GM21526 (cell line): ENCODE results near the gene POLR2E.
A peak's percentile ranks its signal among the peaks of the same experiment; 100 is the strongest.

Experiments
- ATAC-seq: cut with Tn5 transposase; IDR thresholded peaks from one replicate; pipeline ENCODE4 v1.9.1; 2021; ENCODE audit warnings: moderate library complexity; ENCODE audit not compliant: unreplicated experiment, low FRiP score

Gene POLR2E

DNA sequence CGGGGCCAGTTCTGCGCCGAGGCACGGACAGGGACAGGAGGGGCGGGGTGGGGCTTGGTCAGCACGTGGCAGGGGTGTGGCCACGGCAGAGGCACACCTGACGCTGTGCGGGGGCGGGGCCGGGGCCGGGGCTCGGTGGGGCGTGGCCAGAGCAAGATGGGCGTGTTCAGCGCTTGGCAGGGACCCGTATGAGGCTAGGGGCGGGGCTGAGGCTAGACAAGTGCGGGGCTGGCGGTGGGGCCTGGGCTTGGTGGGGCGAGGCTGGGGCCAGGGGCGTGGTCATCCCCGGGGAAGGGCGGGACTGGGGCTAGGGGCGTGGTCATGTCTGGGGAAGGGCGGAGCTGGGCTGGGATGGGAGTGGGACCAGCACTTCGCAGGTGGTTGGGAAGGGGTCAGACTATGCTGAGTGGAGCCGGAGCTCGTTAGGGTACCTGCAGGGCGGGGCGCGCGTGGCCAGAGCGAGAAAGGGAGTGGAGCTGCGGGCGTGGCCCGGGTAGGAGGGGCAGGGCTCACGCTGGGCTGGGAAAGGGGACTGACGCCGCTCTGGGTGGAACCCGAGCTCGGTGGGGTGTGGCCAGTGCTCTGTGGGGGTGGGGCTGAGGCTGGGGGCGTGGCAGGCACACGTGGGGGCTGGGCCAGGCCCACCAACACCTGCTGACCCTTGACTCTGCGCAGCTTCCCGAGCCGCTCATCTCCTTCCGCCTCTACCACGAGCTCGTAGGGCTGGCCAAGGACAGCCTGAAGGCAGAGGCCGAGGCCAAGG is 12.8 kb downstream of the POLR2E start:
- no peak for ATAC-seq

DNA sequence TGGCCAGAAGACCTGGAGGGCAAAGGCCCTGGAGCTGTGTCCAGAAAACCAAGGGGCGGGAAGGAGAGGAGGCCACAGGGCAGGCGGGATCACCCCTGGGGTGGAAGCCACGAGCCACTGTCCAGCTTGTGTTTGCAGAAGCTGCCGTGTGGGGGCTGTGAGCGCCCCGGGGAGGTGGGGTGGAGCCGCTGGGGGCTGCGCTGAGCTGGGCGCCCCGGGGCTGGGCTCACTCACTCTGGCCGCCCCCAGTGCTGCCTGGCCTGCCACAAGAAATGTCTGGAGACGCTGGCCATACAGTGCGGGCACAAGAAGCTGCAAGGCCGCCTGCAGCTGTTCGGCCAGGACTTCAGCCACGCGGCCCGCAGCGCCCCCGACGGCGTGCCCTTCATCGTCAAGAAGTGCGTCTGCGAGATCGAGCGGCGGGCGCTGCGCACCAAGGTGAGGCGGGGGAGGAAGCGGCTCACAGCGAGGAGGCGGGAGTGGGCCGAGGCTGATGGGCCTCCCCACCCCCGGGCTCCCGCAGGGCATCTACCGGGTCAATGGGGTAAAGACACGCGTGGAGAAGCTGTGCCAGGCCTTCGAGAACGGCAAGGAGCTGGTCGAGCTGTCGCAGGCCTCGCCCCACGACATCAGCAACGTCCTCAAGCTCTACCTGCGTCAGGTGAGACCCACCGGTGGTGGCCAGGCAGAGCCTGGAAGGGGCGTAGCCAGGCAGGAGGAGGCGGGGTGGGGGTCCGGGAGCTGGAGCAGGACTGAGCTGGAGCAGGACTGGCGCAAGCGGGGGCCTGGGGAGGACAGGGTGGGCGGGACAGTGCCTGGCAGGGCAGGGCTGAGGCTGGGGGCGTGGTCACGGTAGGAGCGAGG is 13.6 kb downstream of the POLR2E start:
- ATAC-seq = no peak

GRCh38 chr19:1080360-1081161 is 14.6 kb downstream of the POLR2E start:
- no peak for ATAC-seq

DNA sequence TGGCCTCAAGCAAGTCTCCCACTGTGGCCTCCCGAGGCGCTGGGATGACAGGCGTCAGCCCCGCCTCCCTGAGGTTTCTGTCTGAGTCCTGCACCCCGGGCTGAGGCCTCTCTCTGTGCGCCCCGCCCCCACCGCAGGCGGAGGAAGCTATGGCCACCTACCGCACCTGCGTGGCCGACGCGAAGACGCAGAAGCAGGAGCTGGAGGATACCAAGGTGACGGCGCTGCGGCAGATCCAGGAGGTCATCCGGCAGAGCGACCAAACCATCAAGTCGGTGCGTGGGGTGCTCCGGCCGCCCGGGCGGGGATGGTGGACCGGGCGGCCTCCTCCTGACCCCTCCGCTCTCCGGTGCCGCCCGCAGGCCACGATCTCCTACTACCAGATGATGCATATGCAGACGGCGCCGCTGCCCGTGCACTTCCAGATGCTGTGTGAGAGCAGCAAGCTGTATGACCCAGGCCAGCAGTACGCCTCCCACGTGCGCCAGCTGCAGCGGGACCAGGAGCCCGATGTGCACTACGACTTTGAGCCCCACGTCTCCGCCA is 15.5 kb downstream of the POLR2E start:
- no peak for ATAC-seq

DNA sequence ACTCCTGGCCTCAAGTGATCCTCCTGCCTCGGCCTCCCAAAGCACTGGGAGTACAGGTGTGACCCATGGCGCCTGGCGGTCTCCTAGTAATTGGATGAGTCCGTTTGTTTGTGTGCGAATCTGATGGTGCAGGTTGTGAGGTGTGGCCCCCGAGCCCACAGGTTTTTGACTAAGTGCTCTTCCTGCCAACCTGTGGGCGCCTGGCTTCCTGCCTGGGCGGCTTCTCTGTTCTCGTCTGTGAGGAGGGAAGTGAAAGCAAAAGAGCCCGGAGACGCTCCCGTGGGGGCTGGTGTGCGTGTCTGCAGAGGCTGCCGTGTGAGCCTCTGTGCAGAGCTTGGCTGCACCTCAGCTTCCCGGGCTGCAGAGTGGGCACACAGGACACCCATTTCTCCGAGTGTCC is 18.2 kb downstream of the POLR2E start:
- peak; percentile 49 for ATAC-seq

DNA sequence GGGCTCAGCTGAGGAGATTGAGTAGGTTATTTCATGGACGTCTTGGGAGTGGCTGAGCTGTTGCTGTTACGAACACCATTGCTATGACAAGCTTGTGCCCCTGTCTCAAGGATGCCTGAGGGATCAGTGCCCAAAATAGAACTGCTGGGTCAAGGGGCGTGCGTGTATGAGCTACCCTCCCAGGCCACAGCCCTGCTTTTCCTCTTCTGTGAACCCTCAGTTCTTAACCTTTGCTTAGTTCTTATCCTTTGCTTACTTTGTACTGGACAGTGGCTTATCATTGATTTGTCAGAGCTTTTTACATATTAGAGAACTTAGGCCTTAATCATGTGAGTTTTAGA is 19.2 kb downstream of the POLR2E start:
- no peak for ATAC-seq

DNA sequence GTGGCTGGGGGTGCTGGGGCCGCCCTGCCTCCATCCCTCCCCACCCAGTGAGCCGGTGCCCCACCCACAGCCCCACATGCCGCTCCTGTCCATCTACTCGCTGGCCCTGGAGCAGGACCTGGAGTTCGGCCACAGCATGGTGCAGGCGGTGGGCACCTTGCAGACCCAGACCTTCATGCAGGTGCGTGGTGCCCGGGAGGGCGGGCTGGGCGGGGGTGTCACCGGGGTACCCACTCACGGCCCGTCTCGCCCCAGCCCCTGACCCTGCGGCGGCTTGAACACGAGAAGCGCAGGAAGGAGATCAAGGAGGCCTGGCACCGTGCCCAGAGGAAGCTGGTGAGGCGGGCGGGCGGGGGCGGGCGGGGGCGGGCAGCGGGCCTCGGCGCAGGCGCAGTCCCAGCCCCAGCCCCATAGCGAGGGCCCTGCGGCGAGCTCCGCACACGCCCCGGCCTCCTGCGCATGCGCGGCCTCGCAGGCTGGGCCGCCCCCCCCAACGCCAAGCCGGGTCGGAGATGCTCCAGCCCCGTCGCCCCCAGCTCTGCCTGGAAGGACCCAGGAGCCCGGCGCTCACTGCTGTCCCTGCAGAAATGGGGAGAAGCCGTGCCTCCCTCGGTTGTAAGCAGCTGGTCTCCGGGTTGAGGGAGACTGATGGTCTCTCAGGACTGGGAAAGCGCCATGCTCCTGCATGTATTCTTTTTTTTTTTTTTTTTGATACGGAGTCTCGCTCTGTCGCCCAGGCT is 20.5 kb downstream of the POLR2E start:
- no peak for ATAC-seq

DNA sequence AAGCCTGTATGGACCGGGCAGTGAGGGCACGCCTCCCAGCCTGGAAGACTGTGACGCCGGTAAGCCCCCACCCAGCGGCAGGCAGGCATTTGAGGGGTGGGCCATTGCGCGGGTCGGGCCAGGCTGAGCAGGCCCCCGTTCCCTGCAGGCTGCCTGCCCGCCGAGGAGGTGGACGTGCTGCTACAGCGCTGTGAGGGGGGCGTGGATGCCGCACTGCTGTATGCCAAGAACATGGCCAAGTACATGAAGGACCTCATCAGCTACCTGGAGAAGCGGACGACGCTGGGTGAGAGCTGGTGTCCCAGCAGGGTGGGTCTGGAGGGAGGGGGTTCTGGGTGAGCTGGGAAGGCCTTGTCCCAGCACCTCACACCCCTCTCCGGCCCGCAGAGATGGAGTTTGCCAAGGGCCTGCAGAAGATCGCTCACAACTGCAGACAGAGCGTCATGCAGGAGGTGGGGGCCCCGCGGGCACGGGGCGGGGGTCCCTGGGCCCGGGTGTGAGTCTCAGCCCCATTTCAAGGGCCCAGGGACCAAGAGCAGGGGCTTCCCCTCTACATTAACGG is 21.1 kb downstream of the POLR2E start:
- no peak for ATAC-seq

- ATAC-seq = no peak
Measured at GRCh38 chr19:1073063-1073955, 21.9 kb downstream of the POLR2E start.

- no peak for ATAC-seq
Measured at GRCh38 chr19:1072371-1073015, 22.7 kb downstream of the POLR2E start.

- no peak for ATAC-seq
Measured at GRCh38 chr19:1070931-1071791, 24.0 kb downstream of the POLR2E start.

DNA sequence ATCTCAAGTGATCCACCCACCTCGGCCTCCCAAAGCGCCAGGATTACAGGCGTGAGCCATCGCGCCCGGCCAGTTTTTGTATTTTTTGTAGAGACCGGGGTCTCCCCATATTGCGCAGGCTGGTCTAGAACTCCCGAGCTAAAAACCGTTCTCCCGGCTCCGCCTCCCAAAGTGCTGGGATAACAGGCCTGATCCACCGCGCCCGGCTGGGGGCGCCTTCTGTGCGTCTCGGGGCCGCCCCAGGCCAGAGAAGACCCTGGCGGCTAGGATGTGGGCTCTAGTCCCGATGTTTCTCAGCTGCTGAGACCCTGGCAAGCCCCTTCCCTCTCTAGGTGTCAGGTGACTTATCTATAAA is 24.6 kb downstream of the POLR2E start:
- ATAC-seq = no peak

- no peak for ATAC-seq
Measured at GRCh38 chr19:1069009-1069779, 26.0 kb downstream of the POLR2E start.

DNA sequence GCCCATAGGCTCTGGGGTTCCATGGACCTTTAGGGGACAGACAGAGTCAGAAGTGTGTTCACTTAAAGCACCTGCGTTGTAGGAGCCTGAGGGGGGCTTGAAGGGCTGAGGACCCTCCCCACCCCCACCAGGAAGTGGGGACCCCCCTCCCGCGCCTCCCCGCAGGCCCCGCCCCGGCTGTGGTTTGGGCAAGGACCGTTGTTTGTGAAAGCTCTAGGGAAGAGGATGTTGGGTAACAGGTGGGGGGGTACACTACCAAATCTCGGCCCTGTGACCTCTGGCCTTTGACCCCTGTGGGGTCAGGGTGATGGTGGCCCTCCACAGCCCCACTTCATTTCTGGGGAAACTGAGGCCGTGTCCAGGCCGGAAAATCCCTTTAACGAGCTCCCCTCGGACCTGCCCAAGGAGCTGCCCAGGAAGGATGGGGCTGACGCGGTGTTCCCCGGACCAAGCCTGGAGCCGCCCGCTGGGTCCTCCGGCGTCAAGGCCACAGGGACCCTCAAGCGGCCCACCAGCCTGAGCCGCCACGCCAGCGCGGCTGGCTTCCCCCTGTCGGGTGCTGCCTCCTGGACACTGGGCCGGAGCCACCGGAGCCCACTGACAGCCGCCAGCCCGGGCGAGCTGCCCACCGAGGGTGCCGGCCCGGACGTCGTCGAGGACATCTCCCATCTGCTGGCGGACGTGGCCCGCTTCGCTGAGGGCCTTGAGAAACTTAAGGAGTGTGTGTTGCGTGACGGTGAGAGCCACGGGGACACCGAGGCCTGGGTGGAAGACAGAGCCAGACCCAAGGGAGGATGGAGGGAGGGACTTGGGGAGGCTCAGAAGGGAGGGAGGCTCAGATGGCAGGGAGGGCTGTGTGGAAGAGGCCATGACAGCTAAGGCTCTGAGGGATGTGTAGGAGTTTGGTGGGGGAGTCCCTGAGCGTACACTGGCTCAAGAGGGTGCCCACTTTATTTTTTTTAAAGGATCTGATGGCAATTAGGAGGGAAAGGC is 26.9 kb downstream of the POLR2E start:
- no peak for ATAC-seq

- no peak for ATAC-seq
Measured at GRCh38 chr19:1067341-1067957, 27.7 kb downstream of the POLR2E start.
